Measurements from ENCODE around the gene COL28A1.

- TF ChIP-seq POLR2A (IDR thresholded peaks at IDR 0.05; ENCODE audit: low read depth, low read length) (no peak), POLR2AphosphoS5 (IDR thresholded peaks at IDR 0.05; ENCODE audit: low read depth, low read length) (no peak)
These were observed 27.6 kb upstream of the COL28A1 start for GRCh38 chr7:7563269-7563668.

Data from GM12891 (cell line).